HG03135 (cell line): ENCODE data around the gene DNAJC1.
"Not testable (repeated sequence)": the region's sequence is repeated elsewhere in the genome, so short reads cannot be mapped to it uniquely, and the experiment has no call there.

Source experiments
- ATAC-seq: cut with Tn5 transposase; IDR thresholded peaks from one replicate; pipeline ENCODE4 v1.9.1; 2021; ENCODE audit warnings: mild to moderate bottlenecking, moderate library complexity; ENCODE audit not compliant: unreplicated experiment

DNAJC1 gene

DNA sequence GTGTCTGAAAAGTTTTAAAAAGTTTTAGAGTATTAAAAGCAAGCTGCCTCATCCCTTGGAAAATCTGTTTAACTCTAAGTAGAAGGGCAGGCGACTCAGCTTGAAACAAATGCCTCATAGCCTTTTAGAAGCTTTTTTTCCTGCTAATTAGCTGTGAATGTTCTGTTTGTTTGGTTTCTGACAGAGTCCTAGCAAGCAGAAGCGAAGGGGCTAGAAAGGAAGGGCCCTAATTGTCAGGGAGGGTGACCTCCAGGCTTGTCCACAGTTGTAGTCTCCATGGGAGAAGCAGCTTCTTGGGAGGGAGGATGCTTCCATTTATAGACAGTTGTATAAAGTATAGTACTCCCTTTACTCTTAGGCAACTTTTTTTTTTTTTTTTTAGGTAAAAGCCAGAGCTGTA is 90.9 kb downstream of the DNAJC1 start:
- ATAC-seq, result no peak

DNA sequence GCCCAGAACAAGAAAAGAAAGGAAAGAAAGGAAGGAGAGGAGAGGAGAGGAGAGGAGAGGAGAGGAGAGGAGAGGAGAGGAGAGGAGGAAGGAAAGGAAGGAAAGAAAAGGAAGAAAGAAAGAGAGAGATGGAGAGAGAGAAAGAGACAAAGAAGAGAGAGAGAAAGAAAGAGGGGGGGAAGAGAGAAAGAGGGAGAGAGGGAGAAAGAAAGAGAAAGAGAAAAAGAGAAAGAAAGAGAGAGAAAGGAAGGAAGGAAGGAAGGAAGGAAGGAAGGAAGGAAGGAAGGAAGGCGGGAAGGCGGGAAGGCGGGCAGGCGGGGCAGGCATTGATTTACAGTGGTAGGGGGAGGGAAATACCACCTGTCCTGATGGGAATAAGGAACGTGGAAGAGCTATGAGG is 92.7 kb downstream of the DNAJC1 start:
- ATAC-seq, result no peak

DNA sequence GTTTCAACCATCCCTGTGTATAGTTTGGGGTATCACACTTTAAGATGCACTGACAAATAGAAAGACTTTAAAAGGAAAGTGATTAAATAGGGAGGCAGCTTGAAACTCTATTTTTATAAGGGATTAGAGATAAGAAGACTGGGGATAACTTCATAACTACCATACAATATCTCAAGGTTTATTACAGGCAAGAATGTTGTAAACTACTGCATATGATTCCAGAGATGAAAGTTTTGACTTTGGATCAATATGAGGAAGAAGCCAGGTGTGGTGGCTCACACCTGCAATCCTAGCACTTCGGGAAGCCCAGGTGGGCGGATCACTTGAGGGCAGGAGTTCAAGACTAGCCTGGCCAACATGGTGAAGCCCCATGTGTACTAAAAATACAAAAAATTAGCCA is 96.1 kb downstream of the DNAJC1 start:
- ATAC-seq, result no peak

DNA sequence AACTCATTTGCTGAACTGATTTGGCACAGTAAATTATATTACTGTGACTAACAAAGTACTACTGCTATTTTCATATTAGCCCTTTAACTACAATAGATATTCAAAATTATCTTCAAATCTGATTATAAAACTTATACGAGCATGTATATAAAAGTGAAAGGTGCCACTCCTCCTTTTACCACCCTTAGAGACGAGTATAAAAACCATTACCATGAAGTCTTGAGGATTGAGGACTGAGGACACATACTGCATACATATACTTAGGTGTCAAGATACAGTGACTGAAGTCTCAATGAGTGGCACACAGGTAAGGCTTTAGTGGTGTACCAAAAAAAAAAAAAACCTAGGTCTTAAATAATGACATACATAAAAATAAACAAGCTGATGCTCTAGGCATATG is 98.6 kb downstream of the DNAJC1 start:
- ATAC-seq, result no peak

DNA sequence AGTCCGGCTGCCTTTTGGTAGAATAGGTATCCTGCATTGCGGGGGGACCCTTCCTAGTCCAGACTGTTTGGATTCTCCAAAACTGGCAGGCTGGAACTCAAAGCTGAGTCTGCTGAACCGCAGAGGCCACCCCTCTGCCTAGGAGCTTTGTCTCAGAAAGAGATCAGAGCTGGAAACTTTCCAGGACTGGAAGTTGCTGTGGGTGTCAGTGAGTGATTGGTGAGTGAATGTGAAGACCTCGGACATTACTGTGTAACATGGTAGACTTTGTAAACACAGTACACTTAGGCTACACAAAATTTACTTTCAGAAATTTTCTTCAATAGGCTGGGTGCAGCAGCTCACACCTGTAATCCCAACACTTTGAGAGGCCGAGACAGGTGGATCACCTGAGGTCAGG is 103.8 kb downstream of the DNAJC1 start:
- ATAC-seq, result no peak

DNA sequence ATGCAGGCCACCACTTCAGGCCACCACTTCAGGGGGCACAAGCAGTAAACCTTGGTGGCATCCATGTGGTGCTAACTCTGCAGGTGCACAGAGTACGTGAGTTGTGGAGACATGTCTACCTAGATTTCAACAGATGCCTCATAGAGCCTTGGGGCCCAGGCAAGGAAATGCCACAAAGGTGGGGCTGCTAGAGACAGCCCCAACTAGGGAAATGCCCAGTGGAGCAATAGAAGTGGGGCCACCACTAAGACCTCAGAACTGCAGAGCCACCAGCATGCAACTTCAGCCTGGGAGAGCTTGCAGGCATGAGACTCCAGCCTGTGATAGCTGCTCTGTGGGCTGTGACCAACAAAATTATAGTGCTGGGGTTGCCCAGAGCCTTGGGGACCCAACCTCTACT is 107.6 kb downstream of the DNAJC1 start:
- ATAC-seq, result no peak

DNA sequence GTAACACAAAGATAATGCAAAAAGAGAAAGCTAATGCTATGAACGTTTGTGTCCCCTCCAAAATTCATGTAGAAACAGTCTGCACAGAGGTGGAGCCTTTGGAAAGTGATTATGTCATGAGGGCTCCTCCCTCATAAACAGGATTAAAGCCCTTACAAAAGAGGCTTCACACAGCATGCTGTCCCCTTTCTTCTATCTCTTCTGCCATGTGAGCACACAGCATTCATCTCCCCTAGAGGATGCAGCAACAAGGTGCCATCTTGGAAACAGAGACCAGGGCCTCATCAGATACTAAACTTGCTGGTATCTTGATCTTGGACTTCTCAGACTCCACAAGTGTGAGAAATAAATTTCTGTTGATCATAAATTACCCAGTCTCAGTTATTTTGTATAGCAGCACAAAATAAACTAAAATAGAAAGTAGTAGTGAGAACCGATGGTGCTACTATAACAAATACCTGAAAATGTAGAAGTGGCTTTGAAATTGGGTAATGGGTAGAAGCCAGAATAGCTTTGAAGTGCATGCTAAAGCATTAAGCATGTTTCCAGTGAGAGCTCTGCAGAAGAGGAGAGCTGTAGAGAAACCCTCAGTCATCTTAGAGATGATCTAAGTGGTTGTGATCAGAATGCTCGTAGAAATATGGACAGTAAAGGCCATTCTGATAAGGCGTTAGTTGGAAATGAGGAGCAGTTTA is 108.7 kb downstream of the DNAJC1 start:
- ATAC-seq, result no peak

DNA sequence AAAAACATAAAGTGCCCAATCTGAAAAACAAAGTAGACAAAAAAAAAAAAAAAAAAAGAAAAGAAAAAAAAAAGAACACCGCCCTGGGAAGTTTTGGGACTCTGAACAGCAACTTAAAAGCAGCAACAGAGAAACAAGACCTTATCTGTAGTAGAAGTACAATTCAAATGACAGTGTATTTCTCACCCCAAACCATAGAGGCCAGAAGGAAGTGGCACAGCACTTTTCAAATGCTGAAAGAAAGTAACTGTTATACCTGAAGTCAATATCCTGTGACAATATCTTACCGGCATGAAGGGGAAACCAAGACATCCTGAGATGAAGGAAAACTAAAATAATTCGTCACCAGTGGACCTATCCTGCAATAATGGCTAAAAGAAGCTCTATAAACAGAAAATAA is 112.1 kb downstream of the DNAJC1 start:
- no peak for ATAC-seq

DNA sequence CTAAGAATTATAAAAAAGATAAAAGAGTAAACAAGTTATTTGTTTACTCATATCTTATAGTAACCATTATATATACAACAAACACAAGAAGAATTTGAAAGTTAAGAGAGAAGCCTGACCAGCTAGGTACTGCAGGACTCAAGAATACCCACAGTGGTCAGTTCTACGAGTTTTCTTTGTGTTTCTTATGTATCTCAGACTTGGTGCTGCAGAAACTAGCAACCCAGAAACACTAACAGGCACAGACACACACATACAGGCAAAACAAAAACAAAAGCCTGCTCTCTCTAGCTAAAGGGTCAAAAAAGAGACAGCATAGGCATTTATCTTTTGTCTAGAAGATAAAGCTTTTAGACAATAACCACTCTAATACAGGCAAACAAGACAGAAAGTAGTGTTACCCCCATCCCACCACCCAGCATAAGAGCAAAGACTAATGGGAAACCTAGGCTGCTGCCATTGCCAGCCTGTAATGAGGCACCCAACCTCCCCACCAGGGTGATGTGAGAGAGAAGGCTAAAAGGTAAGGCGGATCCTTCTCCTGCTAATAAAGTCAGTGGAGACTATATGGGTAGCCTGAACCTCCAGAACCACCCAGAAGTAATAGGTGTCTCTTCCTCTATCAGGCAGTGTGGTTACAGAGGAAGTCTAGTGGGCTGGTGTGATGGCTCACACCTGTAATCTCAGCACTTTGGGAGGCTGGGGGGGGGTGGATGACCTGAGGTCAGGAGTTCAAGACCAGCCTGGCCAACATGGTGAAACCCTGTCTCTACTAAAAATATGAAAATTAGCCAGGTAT is 113.9 kb downstream of the DNAJC1 start:
- no peak for ATAC-seq

DNA sequence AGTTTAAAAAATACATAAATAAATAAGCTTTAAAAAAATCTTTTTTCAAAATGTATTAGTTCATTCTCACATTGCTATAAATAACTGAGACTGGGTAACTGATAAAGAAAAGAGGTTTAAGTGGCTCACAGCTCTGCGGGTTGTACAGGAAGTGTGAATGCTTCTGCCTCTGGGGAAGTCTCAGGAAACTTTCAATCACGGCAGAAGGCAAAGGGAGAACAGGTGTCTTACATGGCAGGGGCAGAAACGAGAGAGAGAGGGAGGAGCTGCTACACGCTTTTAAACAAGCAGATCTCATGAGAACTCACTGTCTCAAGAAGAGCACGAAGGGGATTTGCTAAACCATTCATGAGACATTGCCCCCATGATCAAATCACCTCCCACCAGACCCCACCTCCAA is 114.6 kb downstream of the DNAJC1 start:
- peak; percentile 87 for ATAC-seq

DNA sequence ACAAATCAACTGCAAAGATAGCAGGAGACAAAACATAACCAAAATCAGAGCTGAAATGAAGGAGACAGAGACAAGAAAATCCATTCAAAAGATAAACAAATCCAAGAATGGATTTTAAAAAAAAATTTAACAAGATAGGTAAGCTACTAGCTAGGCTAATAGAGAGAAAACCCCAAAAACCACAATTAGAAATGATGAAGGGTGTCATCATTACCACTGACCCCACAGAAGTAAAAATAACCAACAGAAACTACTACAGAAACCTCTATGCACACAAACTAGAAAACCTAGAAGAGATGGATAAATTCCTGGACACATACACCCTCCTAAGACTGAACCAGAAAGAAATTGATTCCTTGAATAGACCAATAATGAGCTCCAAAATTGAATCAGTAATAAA is 117.6 kb downstream of the DNAJC1 start:
- ATAC-seq, result no peak

DNA sequence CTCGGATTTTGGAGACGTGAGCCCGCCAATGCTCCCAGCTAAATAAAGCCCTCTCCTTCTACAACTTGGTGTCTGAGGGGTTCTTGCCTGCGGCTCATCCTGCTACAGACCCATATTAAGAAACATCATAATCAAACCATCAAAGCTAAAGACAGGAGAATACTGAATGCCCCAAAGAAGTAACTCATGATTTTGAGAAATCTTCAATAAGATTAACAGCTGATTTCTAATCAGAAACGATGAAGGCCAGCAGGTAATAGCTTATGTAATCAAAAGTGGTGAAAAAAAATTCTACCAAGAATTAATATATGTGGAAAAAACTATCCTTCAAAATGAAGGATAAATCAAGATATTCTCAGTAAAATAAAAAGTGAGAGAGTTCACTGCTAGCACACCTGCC is 130.3 kb downstream of the DNAJC1 start:
- no peak for ATAC-seq

DNA sequence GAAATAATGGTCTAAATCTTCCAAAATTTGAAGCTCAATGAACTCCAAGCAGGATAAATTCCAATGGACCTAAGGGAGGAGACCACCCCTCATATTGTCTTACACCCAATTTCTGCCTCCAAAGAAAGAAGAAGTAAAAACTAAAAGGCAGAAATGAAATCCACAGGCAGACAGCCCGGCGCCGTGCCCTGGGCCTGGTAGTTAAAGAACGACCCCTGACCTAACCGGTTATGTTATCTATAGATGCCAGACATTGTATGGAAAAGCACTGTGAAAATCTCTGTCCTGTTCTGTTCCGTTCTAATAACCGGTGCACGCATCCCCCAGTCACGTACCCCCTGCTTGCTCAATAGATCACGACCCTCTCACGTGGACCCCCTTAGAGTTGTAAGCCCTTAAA is 130.8 kb downstream of the DNAJC1 start:
- ATAC-seq, result not testable (repeated sequence)

DNA sequence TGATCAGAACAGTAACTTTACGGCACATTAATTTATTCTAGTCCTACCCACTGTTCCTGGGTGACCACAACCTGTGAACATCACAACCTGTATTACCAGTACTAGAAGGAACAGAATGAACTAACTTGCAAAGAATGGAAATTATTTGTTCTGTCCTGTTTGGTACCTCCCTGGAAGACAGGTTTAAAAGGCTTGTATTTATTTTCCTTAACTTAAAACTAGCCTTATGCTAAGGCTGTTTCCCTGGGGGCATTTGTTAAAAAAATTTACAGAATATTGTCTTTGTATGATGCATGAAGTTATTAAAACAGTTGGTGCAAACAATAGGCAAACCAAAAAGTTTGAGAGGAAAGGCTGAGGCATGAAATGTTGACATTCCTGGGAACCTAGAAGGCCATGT is 132.7 kb downstream of the DNAJC1 start:
- ATAC-seq, result no peak

DNA sequence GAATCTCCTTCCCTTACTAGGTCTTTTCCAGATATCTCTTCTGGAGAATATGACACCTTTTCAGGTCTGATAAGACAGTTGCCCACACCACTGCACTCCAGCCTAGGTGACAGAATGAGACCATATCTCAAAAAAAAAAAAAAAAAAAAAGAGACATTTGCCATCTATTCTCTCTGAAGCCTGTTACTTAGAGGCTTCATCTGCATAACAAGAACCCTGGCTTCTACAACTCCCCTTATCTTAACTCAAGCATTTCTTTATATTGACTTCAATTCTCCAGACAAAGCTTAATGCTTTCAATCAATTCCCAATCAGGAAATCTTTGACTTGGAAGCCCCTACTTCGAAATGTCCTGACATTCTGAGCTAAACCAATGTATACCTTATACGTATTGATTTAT is 134.4 kb downstream of the DNAJC1 start:
- not testable (repeated sequence) for ATAC-seq

DNA sequence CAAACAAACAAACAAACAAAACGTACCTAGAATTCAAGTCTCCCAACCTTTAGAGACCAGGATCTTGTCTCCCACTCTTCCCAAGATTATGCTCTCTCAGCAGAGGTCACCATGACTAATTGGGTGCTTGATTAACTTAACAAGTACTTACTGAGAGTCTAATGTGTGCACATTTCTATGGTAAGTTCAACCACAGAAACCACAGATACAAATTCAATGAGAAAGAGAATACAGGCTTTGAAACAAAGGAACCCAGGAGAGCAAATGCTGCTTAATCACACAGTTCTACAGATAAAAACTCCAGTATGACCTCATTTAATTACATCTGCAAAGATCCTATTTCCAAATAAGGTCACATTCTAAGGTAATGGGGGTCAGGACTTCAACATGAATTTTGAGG is 142.8 kb downstream of the DNAJC1 start:
- ATAC-seq, result no peak

DNA sequence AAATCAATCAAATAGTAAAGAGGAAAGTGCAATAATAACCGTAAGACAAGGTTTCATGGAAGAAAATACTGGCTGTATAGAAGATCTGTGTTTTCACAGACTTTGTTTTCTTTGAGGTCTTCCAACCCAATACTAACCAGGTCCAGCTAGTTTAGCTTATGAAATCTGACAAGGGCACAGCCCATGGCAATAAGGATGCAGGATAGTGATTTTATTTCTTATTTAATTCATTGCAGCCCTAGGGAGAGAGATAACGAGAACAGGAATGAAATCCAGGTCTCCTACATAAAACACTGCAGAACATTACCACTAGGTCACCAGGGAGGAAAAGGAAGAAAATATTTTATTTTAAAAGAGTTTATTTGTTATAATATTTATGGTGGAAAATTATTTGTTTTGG is 145.1 kb downstream of the DNAJC1 start:
- ATAC-seq, result no peak

DNA sequence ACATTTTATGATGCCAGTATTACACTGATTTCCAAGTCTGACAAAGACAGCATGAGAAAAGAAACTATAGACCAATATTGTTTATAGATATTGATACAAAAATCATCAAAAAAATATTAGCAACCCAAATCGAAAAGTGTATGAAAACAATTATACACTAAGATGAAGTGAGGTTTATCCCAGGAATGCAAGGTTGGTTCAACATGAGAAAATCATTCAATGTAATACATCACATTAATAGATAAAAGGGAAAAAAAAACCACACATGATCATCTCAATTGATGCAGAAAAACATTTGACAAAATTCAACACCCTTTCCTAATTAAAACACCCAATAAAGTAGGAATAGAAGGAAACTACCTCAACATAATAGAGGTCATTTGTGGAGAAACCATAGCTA is 153.9 kb downstream of the DNAJC1 start:
- ATAC-seq, result no peak

DNA sequence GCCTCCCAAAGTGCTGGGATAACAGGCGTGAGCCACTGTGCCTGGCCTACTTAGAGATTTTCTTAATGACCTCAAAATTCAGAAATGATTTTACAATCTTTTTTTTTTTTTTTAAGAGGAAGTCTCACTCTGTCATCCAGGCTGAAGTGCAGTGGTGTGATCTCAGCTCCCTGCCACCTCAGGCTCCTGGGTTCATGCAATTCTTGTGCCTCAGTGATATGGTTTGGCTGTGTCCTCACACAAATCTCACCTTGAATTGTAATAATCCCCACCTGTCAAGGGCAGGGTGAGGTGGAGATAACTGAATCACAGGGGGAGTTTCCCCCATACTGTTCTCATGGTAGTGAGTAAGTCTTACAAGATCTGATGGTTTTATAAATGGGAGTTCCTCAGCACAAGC is 159.9 kb downstream of the DNAJC1 start:
- no peak for ATAC-seq

DNA sequence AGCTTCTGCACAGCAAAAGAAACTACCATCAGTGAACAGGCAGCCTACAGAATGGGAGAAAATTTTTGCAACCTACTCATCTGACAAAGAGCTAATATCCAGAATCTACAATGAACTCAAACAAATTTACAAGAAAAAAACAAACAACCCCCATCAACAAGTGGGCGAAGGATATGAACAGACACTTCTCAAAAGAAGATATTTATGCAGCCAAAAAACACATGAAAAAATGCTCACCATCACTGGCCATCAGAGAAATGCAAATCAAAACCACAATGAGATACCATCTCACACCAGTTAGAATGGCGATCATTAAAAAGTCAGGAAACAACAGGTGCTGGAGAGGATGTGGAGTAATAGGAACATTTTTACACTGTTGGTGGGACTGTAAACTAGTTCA is 162.3 kb downstream of the DNAJC1 start:
- not testable (repeated sequence) for ATAC-seq

DNA sequence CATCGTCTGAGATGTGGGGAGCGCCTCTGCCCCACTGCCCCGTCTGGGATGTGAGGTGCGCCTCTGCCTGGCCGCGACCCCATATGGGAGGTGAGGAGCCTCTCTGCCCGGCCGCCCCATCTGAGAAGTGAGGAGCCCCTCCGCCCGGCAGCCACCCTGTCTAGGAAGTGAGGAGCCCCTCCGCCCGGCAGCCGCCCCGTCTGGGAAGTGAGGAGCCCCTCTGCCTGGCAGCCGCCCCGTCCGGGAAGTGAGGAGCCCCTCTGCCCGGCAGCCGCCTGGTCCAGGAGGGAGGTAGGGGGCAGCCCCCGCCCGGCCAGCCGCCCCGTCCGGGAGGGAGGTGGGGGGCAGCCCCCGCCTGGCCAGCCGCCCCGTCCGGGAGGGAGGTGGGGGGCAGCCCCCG is 166.0 kb downstream of the DNAJC1 start:
- ATAC-seq, result not testable (repeated sequence)

DNA sequence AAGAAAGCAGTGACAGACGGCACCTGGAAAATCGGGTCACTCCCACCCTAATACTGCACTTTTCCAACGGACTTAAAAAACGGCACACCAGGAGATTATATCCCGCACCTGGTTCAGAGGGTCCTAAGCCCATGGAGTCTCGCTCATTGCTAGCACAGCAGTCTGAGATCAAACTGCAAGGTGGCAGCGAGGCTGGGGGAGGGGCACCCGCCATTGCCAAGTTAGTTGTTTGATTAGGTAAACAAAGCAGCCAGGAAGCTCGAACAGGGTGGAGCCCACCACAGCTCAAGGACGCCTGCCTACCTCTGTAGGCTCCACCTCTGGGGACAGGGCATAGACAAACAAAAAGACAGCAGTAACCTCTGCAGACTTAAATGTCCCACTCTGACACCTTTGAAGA is 169.0 kb downstream of the DNAJC1 start:
- not testable (repeated sequence) for ATAC-seq

DNA sequence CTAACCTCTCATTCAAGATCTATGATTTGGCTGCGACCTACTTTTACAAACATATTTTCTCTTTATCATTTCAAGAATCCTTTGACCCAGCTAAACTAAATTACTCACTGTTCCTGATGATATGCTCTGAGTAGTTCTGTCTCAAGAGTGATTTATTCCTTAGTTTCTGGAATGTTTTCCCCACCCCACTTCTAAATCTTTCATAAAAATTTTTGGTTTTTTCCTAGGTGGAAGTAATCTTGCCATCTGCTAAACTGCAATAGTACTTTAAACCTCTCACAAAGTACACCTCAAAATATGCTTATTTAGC is 170.8 kb downstream of the DNAJC1 start:
- no peak for ATAC-seq
